ENCODE measurements around the gene HNRNPUL2. TPM values are rescaled to one million over a fixed set of nuclear protein-coding genes. Genes with fewer than 3 reads are reported as not detected.

Gene HNRNPUL2
- polyA plus RNA-seq, 1 of the 3 experiments (the other 2 are of a cell fraction), result 33.5 TPM

DNA sequence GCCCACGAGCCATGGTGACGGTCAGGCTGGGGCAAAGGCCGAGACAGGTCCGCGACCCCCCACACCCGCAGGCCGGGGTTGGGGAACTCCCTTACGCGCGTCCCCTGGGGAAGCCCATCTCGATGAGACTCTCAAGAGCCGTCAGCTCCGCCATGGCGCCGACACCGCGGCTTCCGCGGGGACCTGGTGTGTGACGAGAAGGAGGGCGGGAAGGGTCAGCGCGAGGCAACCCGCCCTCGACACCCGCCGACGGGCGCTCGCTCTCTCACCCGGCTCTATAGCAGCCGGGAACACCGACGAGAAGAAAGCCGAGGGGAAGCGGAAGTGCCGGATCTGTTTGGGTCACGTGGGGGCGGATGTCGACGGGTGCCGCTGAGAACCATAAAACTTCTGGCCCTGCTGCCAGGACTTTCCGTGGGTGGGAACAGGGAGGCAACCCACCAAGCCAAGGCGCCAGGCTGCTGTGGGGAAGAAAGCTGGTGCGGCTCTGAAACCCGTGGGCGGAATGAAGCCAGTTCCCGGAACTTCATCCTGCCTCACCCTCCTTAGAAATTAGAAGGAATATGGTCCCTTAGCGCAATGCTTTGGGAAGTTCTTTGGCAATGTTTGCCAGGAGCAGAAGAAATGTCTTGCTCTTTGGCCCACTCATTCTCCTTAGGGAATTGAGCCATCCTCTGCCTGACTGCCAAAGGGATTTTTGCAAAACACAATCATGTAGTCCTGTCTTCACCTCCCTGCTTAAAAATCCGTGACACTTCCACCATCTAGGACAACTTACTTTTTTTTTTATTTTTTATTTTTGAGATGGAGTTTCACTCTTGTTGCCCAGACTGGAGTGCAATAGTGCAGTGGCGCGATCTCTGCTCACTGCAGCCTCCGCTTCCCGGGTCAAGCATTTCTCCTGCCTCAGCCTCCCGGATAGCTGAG, 48.2 kb downstream of the HNRNPUL2 start, which contains the start of gene UBXN1 (continued):
- no peak for TF ChIP-seq IRF3 (IDR thresholded peaks at IDR 0.05; ENCODE audit: low read depth, low read length)
- peak; percentile 78; the same call in 1 of the 2 replicates for TF ChIP-seq TAF1 (IDR thresholded peaks at IDR 0.05; ENCODE audit: borderline replicate concordance, low read depth, low read length)
- peak in 1 of 2 experiments; percentile 15; a peak in 2 of 4 replicates for TF ChIP-seq EP300 (IDR thresholded peaks at IDR 0.05; ENCODE audit: borderline replicate concordance in 1 of 2, low read depth in 1 of 2, low read length in 1 of 2)
- TF ChIP-seq POLR2AphosphoS5 (IDR thresholded peaks at IDR 0.05; ENCODE audit: low read depth, low read length), result peak; percentile 87
- TF ChIP-seq FOSL2 (IDR thresholded peaks at IDR 0.05; ENCODE audit: borderline replicate concordance, low read depth), result no peak
- no peak for TF ChIP-seq GATA2 (CRISPR knock-in tag; IDR thresholded peaks at IDR 0.05)
- TF ChIP-seq USF1 (IDR thresholded peaks at IDR 0.05; ENCODE audit: borderline replicate concordance, low read depth), result peak; percentile 99
- TF ChIP-seq GABPA (IDR thresholded peaks at IDR 0.05; ENCODE audit: low read depth), result peak; percentile 95
- TF ChIP-seq, protein P1, sequence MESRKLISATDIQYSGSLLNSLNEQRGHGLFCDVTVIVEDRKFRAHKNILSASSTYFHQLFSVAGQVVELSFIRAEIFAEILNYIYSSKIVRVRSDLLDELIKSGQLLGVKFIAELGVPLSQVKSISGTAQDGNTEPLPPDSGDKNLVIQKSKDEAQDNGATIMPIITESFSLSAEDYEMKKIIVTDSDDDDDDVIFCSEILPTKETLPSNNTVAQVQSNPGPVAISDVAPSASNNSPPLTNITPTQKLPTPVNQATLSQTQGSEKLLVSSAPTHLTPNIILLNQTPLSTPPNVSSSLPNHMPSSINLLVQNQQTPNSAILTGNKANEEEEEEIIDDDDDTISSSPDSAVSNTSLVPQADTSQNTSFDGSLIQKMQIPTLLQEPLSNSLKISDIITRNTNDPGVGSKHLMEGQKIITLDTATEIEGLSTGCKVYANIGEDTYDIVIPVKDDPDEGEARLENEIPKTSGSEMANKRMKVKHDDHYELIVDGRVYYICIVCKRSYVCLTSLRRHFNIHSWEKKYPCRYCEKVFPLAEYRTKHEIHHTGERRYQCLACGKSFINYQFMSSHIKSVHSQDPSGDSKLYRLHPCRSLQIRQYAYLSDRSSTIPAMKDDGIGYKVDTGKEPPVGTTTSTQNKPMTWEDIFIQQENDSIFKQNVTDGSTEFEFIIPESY (IDR thresholded peaks at IDR 0.05; ENCODE audit: borderline replicate concordance, low read depth), result peak; percentile 87; the same call in 1 of the 2 replicates
- no peak for TF ChIP-seq RFX5 (IDR thresholded peaks at IDR 0.05; ENCODE audit: low read length)

- no peak for DNase-seq
- Histone ChIP-seq H3K4me1 (ENCODE audit: control insufficient read depth in 1 of 2, insufficient read depth in 2 of 2, low read depth in 1 of 2, low read length in 1 of 2) (peaks cover 11 to 15% of the 10 kb centered on the region in 2 experiments; a peak in 3 of 4 replicates), H3K4me2 (peak overlapping the region; percentile 96), H3K9me3 (no peaks in the 10 kb centered on the region), H3K79me2 (ENCODE audit: insufficient read depth) (peaks cover 55% of the 10 kb centered on the region), H3K9me2 (no peaks in the 10 kb centered on the region), H3K4me3 (ENCODE audit: low read depth in 2 of 2, low read length in 1 of 2) (peak overlapping the region; percentile 79 to 98), H3K36me3 (replicated peaks in 1 of 2; ENCODE audit: control insufficient read depth in 1 of 2, insufficient read depth in 2 of 2, low read length in 1 of 2) (peaks cover 19 to 26% of the 10 kb centered on the region in 2 experiments), H3K27ac (ENCODE audit: low read depth in 2 of 2, low read length in 1 of 2) (peak overlapping the region in 1 of 2 experiments; percentile 70; a peak in 2 of 4 replicates), H3K9ac (peak overlapping the region; percentile 96), H3F3A (replicated peaks; ENCODE audit: insufficient read depth) (peaks cover 38% of the 10 kb centered on the region), H2AFZ (ENCODE audit: low read depth) (peak overlapping the region; percentile 82; the same call in 1 of the 2 replicates), H4K20me1 (ENCODE audit: insufficient read depth) (no peaks in the 10 kb centered on the region), H3K27me3 (ENCODE audit: insufficient read depth) (no peaks in the 10 kb centered on the region)
- TF ChIP-seq IRF3 (IDR thresholded peaks at IDR 0.05; ENCODE audit: low read depth, low read length), result no peak
- TF ChIP-seq, protein P1 (IDR thresholded peaks at IDR 0.05; ENCODE audit: borderline replicate concordance, low read depth), result no peak
- 2% methylated on average over 8 of the region's 16 CpGs for WGBS (ENCODE audit: low lambda C conversion rate)
- ChIA-PET POLR2A (interaction anchor here (1.3 kb wide), 1 partner anchor 13 kb away, joined by 9 read pairs; the partner anchor contains the start of genes C11orf98 and CSKMT), CTCF (interaction anchor here (3.3 to 3.7 kb wide), 2 partner anchors 14 to 16 kb away, joined by 14 to 31 read pairs; no protein-coding TSS in a partner anchor)
These were observed 48.9 kb downstream of the HNRNPUL2 start for GRCh38 chr11:62678433-62678769.

All from SK-N-SH (cell line).